Measurements from ENCODE around the gene CBX6. TPM values are rescaled to one million over a fixed set of nuclear protein-coding genes. Genes with fewer than 3 reads are reported as not detected.

CBX6 gene
- total and polyA plus RNA-seq, 2 of the 8 experiments (the other 6 are each of a cell fraction or from before 2014, with no cell fraction given) = 10.6 to 27.5 TPM

GRCh38 chr22:38835888-38836301 lies 36.1 kb downstream of the CBX6 start:
- peak; percentile 24 for FAIRE-seq

More at GRCh38 chr22:38835888-38836301, 36.1 kb downstream of the CBX6 start:
- H3K27me3 ChIP-seq (replicated peaks in 1 of 4; ENCODE audit: control insufficient read depth in 3 of 4, extremely low read depth in 1 of 4, insufficient read depth in 3 of 4, low read length in 3 of 4) = peaks cover 0 to 6% (median under 1%) of the 10 kb centered on the region in 4 experiments; a peak in 3 of 7 replicates
- H3K4me3 ChIP-seq (ENCODE audit: extremely low read depth in 1 of 4, insufficient read depth in 2 of 4, low read depth in 3 of 4, low read length in 4 of 4) = no peak overlapping the region
- H4K5ac ChIP-seq (ENCODE audit: insufficient read length, low read depth, low read length) = no peak overlapping the region
- H2AK5ac ChIP-seq (ENCODE audit: low read depth, low read length) = no peak overlapping the region
- H4K8ac ChIP-seq (ENCODE audit: extremely low read depth, insufficient read depth, low read length) = no peak overlapping the region
- no peak overlapping the region for H3K23ac ChIP-seq (ENCODE audit: insufficient read length)
- no peak overlapping the region for H3K4ac ChIP-seq (replicated peaks; ENCODE audit: insufficient read length, low read depth, low read length)
- H3K4me2 ChIP-seq (ENCODE audit: insufficient read depth in 1 of 2, low read depth in 2 of 2, low read length in 2 of 2) = no peak overlapping the region
- H3K36me3 ChIP-seq (ENCODE audit: control insufficient read depth in 2 of 4, insufficient read depth in 4 of 4, low read length in 3 of 4) = no peaks in the 10 kb centered on the region
- no peak for DNase-seq (ENCODE audit: low read depth in 1 of 2, low spot score in 2 of 2)
- H3K9me3 ChIP-seq (ENCODE audit: insufficient read depth in 2 of 2, low read depth in 1 of 2, low read length in 1 of 2) = no peaks in the 10 kb centered on the region
- POLR2A ChIA-PET (ENCODE audit: partially characterized antibody) = interaction anchor here (0.6 kb wide), 1 partner anchor 51 kb away, joined by 3 read pairs; no protein-coding TSS in a partner anchor
- H3K56ac ChIP-seq (replicated peaks; ENCODE audit: insufficient read length, low read depth, low read length) = no peak overlapping the region
- no peak overlapping the region for H2BK120ac ChIP-seq (replicated peaks; ENCODE audit: low read depth, low read length)
- no peak overlapping the region for H3K9ac ChIP-seq (replicated peaks in 1 of 4; ENCODE audit: extremely low read depth in 1 of 4, low read depth in 3 of 4, low read length in 3 of 4)
- no peak overlapping the region for H4K91ac ChIP-seq (replicated peaks; ENCODE audit: insufficient read length, low read length)
- no peaks in the 10 kb centered on the region for H3K79me2 ChIP-seq (ENCODE audit: control insufficient read depth in 1 of 2, insufficient read depth in 2 of 2, low read length in 2 of 2)
- no peak overlapping the region for H3K27ac ChIP-seq (ENCODE audit: low read depth, low read length)
- WGBS, 2 experiments (ENCODE audit: extremely low coverage in 1 of 2, insufficient coverage in 1 of 2, insufficient read length in 1 of 2, insufficient replicate concordance in 2 of 2, low coverage in 1 of 2, low lambda C conversion rate in 2 of 2, missing lambda C conversion rate in 1 of 2) = 57% methylated on average over 19 of the region's 19 CpGs; no CpG with 5 or more reads in 1 of the 2 experiments
- no peak overlapping the region for H3K14ac ChIP-seq (ENCODE audit: insufficient read length)
- H2BK5ac ChIP-seq (ENCODE audit: low read depth, low read length) = no peak overlapping the region
- H3K4me1 ChIP-seq (replicated peaks in 1 of 4; ENCODE audit: control insufficient read depth in 3 of 4, insufficient read depth in 4 of 4, low read length in 3 of 4) = peaks cover 0 to 6% (median 3%) of the 10 kb centered on the region in 4 experiments; a peak in 5 of 7 replicates
- H3K79me1 ChIP-seq (ENCODE audit: low read depth, low read length) = no peaks in the 10 kb centered on the region
- 0 out of 2 replicates have a peak overlapping the region, but pooled peaks have one; percentile 79 for H2BK12ac ChIP-seq (ENCODE audit: low read depth, low read length)
- H2BK15ac ChIP-seq (ENCODE audit: low read length) = no peak overlapping the region
- CTCF ChIA-PET (ENCODE audit: partially characterized antibody) = interaction anchor here (0.6 to 5.6 kb wide), 10 partner anchors 8 to 91 kb away, joined by 3 to 53 read pairs (median 6); partner anchors contain the start of gene NPTXR
- no peak overlapping the region for H2BK20ac ChIP-seq (ENCODE audit: low read length)
- no peak overlapping the region for H2AFZ ChIP-seq (ENCODE audit: low read length)
- peaks cover 1% of the 10 kb centered on the region; the same call in 1 of the 2 replicates for H3K23me2 ChIP-seq (ENCODE audit: low read depth, low read length)
- TF ChIP-seq CBX5 (IDR thresholded peaks at IDR 0.05; ENCODE audit: low read depth, low read length) (no peak), POLR2AphosphoS5 (IDR thresholded peaks at IDR 0.05; ENCODE audit: low read depth, low read length) (no peak), RBBP5 (IDR thresholded peaks at IDR 0.05; ENCODE audit: borderline replicate concordance, low read depth, low read length) (no peak), POU5F1 (IDR thresholded peaks at IDR 0.05; ENCODE audit: low read depth, low read length) (no peak)
- H4K20me1 ChIP-seq (replicated peaks in 1 of 2; ENCODE audit: control insufficient read depth in 1 of 2, insufficient read depth in 2 of 2, low read length in 2 of 2) = peaks cover 0 to 3% of the 10 kb centered on the region in 2 experiments
- no peak overlapping the region; the same call in 1 of the 2 replicates for H3K18ac ChIP-seq (ENCODE audit: extremely low read depth, low read length)
